NOMO-1 treated with dmso at 0.1 percent for 144 hours (cell line): ENCODE data around the gene PCYOX1L.

Source experiments
- DNase-seq: peaks from one replicate; lab custom pipeline; 2025; ENCODE audit not compliant: unreplicated experiment; lab: John Stamatoyannopoulos, UW

Gene PCYOX1L

DNA sequence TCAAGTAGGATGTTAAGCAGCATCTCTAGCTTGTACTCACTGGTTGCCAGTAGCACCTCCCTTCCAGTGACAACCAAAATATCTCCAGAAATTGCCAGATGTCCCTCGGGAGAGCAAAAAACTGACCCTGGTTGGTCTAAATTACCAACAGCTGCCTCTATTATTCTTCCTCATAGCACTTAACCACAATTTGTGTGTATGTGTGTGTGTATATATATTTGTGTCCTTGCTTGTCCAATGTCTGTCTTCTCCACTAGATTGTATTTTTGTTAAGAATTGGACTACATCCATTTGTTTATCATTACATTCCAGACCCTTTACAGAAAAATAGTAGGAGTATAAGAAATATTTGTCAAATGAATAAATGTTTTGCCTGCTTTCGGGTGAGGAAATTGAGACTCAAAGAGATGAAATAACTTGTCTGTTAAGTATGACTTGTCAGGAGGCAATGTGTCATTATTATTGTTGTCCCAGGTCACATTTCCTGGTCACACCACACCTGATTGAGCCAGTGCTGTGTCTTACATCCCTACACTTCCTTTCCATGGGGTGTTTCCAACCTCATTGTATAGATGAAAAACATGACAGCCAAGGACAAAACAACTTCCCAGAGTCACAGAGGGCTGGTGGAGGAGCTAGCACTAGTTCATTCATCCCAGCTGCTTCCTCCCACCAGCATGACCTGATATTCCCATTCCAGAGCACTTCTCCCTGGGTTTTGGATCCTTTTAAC is 24.0 kb upstream of the PCYOX1L start:
- no peak for DNase-seq

DNA sequence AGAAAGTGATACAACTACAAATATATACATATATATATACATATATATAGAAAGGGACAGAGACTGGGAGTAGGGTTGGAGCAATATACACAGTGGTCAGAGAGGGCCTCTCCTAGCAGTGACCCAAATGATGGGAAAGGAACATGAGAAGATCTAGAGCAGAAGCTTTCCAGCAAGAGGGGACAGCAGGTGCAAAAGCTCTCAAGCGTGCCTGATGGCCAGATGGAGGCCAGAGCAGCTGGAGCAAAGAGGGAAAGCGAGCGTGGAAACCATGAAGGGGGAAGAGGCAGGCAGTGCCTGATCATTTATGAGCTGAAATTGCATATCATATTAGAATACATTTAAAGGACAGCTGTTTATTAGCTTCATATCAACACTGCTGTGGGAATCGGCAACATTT is 20.1 kb upstream of the PCYOX1L start:
- DNase-seq: no peak

DNA sequence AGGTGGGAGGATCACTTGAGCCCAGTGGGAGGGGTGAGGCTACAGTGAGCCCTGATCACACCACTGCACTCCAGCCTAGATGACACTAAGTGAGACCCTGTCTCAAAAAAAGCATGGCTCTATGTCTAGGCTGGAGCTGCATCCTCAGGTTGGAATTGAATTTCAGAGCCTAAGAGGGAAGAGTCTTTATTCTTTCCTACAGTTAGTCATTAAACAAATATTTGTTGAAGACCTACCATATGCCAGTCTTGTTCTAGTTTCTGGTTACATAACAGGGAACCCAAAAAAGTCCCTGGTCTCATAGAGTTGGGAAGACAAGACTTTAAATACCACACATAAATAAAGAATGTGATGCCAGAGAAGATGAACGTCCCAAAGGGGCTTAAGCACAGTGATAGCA is 19.5 kb upstream of the PCYOX1L start:
- DNase-seq: no peak

DNA sequence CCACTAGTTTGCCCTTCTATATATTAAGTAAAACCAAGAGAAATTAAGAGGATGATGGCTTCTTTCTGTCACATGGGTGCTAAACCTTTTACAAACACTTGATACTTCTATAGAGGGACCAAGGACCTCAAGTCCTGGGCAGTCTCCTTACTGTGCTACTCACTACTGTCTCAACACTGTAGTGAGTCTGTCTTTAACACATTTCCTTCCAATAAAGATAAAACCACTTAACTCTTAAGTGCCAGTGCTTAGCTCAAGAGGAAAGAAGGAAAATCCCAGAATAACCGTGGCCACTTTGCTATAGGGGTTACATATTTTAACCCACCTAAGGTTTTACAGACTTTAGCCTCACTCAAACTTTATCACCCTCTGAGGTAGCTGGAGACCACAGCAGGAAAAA is 16.9 kb upstream of the PCYOX1L start:
- no peak for DNase-seq

DNA sequence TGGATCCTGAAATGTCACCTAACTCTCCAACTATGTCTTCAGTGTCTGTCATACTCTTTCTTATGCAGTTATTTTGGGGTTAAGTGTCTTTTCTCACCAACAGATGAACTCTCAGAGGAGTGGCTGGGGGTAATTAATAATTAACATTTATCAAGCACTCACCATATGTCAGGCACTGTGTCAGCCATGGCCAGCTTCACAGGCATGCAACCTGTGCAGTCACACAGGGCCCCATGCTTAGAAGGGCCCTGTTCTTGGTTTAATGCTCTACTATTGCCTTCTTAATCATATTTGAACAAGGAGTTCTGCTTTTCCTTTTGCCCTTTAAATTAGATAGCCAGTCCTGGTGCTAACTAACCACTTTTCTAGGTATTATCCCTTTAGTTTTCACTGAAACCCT is 16.0 kb upstream of the PCYOX1L start:
- no peak for DNase-seq

DNA sequence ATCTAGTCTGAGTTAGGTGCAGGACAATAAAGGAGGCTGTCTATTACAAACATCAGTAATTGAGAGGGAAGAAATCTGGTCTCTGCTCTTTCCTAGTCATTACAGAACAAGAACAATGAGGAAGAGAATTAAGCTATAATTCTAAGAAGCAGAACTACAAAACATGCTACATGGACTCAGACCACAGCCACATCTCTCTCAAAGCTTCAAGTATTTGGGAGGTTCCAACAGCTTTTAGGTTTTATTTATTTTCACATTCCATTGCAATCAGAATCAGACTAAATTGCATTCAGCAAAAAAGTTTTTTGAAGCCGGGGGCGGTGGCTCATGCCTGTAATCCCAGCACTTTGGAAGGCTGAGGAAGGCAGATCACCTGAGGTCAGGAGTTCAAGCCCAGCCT is 13.7 kb upstream of the PCYOX1L start:
- no peak for DNase-seq

DNA sequence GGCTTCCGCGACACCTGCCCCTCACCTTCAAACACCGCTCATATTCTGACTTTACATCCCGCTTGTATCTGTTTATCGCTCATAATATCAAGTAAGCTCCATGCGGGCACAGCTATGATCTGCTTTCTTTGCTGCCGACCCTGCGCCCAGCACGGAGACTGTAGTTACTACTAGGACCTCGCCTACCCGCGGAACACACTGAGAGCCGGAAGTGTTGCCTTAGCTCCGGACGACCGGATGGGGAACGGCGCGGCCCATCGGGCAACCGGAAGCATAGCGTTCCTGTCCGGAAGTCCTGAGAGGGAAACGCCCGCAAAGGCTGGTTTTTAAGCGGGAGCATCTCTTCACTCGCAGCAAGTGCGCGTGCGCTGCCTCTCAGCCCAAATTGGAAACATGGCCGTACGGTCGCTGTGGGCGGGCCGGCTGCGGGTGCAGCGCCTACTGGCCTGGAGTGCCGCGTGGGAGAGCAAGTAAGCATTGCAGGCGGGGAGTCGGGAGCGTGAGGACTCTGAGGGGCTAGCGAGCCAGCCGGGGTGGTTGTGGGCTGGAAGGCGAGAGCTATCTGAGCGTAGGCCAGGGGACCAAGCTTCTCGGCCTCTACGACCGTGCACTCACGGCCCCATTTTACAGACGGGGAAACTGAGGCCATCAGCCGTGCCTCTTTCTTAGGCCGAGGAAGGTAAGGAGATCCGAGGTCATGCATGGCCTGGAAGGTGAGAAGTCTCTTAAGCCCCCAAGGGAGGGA is 12.5 kb upstream of the PCYOX1L start, which contains the start of gene GRPEL2:
Gene GRPEL2 (plus strand): TSS at position 353 of the 745 bp plus-strand sequence. CDS start 41 bp downstream, at position 394.
- DNase-seq: peak; percentile 92

DNA sequence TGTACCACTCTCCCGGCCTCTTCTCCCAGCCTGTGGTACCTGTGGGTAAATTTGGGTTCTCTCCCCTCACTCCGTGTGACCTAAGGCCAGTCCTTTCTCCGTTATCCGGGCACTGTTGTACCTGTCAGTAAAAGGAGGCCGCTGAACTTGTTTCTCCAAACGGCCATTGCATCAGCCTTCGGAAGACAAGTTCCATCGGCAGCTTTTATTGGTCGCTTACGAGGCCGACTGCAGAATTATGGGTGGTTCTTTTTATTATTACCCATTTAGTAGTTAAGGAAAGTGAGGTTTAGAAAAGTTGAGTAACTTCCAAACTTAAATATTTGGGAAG is 12.0 kb upstream of the PCYOX1L start:
- no peak for DNase-seq

DNA sequence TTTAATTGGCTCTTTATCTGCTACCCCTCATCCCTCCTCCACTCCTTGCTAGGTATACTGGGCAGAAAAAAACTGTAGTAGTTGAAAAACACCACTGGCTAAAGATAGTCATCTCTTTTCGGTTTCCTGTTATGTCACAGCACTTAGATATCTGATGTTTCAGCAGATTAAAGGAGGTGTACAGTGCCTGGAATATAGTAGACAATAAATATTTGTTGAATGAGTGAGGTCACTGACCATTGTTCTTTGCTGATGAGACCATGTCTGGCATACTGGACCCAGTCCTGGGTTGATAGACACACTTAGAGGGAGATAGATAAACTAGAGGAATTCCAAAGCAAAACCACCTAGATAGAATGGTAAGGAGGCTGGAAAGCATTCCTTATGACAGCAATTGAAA is 9.3 kb upstream of the PCYOX1L start:
- DNase-seq: no peak

DNA sequence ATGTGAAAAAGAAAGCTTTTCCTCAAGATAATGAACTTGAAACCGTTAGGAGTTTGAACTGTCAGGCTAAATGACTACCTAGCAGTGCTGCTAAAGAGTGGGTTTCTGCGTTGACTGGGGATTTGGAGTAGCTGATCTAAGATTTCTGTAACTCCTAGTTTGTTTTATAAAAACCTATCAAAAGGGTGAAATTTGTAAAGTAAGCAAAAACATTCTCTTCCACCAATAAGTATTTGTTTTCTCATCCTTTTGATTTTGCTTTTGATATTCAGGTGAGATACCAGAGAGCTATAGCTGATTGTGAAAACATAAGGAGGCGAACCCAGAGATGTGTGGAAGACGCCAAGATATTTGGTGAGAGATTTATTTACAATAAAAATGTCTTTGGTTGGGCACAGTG is 8.5 kb upstream of the PCYOX1L start:
- DNase-seq: no peak

DNA sequence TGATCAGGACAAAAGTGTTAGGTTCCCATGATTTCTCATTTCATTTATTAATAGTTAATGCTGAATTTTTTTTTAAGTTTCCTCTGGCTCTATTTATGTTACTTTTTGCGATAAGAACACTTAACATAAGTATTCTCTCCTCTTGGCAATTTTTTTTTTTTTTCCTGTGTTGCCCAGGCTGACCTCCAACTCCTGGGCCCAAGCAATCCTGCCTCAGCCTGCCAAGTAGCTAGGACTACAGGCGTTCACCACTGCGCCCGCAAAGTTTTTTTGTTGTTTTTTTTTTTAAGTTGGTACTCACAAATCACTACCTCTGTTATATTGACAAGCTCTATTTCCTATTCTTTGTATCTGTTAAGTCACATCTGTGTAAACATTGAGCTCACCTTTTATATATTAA is 5.7 kb upstream of the PCYOX1L start:
- DNase-seq: no peak

DNA sequence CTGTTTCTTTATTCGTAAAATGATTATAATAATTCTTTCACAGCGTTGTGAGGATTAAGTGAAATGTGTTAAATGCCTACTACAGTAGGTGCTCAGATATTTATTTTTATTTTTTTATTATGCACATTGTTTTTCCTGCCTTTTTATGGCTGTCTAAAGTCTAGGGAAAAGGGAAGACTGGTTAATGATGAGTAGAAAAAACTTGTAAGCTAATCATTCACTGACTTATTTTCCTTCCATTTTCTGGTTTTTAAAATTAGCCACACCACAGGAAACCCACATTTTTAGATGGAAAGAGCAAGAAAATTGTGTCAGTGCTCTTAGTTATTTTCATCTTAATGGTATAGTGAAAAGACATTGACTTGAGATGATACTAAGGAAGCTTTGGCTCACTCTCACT is 3.9 kb upstream of the PCYOX1L start:
- DNase-seq: no peak

DNA sequence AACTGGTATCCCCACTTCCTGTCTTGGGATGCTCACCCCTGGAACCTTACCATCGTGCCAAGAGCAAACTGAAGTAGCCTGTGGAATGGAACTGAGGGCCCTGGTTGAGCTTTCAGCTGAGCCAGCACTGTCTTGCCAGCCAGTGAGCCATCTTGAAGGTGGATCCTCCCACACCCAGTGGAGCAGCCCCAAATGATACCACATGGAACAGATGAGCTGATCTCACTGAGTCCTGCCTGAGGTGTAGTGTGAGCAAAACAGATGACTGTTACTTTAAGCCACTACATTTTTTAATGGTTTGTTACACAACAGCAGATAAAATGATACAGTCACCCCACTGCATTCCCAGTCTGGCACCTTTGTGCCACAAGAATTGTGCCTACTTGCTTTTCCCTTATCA is 2.2 kb upstream of the PCYOX1L start:
- DNase-seq: no peak

DNA sequence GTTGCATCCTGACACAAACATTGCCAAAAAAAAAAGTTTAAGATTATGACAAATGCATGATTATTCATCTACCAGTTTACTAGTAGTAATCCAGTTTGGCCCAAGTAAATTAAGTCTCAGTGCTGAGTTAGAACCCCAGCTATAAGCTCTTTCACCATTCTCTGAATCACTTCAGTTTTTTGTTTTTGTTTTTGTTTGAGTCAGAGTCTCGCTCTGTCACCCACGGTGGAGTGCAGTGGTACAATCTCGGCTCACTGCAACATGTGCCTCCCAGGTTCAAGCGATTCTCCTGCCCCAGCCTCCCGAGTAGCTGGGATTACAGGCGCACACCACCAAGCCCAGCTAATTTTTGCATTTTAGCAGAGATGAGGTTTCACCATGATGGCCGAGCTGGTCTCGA is 1.5 kb upstream of the PCYOX1L start:
- no peak for DNase-seq

DNA sequence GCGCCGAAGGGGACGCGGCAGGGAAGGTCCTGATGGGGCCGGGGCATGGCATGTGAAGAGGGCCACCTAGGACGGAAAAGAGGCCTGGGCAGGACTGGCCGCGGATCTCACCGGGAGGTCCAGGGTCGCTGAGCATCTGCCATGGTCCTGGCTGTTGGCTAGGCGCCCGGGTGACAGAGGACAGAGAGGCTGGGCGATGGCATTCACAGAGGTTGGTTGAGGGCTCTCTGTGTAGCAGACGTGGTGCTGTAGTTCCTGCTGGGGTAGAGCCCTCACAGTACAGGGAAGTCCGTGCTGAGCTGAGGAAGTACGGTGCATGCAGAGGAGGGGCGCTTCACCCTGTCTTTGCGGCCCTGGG is 427 bp downstream of the PCYOX1L start:
- DNase-seq: peak; percentile 56

DNA sequence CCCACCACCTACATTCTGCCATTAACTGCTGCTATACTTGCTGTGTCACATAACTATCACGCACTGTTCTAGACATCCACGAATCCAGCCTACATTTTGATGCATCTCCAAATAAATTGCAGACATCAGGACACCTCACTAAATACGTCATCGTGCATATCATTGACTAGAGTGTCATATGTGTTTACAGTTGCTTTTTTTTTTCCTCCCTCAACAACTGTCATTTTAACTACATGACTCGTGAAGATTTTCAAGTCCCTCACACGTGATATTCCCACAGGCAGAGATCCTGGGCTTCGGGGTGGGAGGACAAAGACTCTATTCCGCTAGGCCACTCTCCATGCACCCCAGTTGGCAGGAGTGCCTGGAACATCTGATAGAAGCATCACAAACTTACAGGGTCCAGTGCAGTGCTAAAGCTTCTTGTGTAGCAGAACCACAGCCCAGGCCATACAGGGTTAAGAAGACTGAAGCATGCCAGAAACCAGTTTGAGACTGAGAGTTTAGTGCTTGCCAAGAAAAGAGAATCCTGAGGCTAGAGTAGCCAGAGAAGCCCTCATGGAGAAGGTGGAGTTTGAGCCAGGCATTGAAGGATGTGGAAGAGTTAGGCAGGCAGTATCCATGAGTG is 1.1 kb downstream of the PCYOX1L start:
- DNase-seq: no peak

DNA sequence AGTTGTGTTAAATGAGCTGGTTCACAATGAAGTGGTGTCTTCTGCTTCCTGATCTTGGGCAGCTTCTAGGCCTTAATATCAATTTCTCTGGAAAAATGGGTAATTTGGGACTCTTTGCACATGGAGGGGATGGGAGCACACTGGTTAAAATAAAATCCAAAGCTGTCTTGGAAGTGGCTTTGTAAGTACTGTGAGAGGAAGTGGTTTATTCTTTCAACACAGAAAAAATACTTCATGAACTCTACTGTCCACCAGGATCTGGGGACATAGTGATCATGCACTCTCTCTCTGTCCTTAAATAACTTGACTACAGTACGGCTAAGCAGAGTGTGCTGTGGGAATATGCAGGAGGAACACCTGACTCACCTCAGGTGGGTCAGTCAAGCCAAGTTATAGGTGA is 2.4 kb downstream of the PCYOX1L start:
- no peak for DNase-seq

DNA sequence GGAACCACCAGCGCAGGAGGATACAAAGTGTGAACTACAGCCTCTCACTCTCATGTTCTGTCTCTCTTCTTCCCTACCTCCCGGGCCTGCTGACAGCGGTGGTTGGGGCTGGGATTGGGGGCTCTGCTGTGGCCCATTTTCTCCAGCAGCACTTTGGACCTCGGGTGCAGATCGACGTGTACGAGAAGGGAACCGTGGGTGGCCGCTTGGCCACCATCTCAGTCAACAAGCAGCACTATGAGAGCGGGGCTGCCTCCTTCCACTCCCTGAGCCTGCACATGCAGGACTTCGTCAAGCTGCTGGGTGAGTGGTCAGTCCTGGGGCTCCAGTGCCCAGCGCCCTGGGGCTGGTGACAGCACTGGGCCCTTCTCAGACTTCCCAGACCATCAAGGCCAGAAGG is 4.7 kb downstream of the PCYOX1L start:
- no peak for DNase-seq

DNA sequence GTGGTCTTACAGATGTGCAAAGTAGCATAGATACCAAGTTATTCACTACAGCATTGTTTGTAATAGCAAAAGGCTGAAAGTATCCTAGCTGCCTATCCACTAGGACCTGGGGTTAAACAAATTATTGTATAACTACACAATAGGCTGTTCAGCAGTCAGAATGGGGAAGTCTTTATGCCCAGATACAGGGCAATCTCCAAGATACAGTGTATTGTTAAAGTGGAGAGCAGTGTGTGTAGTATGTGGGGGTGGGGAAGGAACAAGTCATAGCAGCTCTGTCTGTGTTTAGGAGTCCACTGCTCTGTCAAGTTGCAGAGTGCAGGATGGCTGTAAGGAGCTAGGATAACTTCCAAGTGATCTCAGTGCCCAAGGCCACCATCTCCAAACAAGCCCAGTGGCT is 5.5 kb downstream of the PCYOX1L start:
- no peak for DNase-seq

DNA sequence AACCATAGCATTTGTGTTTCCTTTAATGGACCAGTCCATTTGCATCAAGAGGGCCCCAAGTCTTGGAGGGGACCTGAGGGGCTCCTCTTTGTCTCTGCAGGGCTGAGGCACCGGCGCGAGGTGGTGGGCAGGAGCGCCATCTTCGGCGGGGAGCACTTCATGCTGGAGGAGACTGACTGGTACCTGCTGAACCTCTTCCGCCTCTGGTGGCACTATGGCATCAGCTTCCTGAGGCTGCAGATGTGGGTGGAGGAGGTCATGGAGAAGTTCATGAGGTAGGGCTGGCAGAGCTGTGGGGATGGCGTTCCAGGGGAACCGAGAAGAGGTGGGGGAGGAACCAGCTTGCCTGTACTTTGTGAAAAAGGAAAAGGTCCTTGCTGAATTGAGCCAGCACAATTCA is 6.1 kb downstream of the PCYOX1L start:
- DNase-seq: no peak

DNA sequence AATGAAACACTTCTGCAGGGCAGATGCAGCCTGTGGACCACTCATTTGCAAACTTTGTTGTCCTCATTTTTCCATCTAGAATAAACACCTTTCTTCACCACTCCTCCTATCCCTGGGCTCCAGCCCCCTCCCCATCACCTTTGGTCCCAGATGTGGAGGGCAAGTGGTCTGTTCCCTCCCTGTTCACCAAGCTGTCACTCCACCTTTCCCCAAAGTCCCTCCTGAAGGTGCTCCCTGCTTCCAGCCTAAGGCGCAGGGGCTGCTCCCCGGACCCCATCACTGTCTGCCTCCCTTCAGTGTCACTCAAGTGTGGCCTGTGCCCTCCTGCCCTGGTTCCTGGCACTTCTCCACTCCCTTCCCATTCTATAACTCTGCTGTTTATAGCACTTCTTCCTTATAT is 6.9 kb downstream of the PCYOX1L start:
- DNase-seq: no peak

DNA sequence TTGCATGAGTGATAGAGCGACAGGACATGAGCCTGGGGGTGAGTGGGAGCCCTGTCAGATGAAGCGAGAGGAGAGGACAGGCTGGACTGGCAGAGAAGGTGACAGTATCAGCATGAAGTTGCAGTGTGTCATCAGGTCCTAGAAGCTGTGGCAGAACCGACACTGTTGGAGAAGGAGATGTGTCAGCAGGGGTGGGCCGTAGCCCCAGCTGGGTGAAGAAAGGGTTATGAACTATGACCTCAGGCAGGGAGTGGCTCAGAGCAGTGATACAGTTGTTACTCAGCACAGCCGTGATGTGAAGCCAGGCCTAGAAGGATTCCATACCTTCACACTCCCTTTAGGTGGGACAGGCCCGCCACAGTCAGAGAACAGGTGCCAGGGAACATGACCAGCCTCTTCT is 7.6 kb downstream of the PCYOX1L start:
- DNase-seq: no peak
